Measurements from ENCODE around the gene RPIA. TPM values are rescaled to one million over a fixed set of nuclear protein-coding genes. Genes with fewer than 3 reads are reported as not detected.

The RPIA gene
- total RNA-seq, 1 donor from 2014 or later: 17.5 TPM

DNA sequence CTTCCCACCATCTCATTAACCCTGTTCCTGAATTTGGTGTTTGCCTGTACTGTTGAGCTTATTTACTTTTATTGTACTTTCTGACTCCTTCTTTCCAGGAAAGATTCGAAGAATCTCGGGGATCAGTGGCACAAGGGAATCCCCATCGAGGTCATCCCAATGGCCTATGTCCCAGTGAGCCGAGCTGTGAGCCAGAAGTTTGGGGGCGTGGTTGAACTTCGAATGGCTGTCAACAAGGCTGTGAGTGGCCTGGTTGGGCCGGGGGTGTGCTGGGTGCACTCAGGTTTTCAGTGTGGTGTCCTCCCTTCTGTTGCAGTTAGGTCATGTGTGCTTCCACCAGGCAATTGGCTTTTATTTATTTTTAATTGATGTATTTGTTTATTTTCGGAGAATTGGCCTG is 45.0 kb downstream of the RPIA start:
- H3K27ac ChIP-seq: peak overlapping the region; percentile 34
- ATAC-seq: no peak
- no peaks in the 10 kb centered on the region for H3K27me3 ChIP-seq
- TF ChIP-seq, protein P1, sequence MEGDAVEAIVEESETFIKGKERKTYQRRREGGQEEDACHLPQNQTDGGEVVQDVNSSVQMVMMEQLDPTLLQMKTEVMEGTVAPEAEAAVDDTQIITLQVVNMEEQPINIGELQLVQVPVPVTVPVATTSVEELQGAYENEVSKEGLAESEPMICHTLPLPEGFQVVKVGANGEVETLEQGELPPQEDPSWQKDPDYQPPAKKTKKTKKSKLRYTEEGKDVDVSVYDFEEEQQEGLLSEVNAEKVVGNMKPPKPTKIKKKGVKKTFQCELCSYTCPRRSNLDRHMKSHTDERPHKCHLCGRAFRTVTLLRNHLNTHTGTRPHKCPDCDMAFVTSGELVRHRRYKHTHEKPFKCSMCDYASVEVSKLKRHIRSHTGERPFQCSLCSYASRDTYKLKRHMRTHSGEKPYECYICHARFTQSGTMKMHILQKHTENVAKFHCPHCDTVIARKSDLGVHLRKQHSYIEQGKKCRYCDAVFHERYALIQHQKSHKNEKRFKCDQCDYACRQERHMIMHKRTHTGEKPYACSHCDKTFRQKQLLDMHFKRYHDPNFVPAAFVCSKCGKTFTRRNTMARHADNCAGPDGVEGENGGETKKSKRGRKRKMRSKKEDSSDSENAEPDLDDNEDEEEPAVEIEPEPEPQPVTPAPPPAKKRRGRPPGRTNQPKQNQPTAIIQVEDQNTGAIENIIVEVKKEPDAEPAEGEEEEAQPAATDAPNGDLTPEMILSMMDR (IDR thresholded peaks at IDR 0.05): no peak
- no peak overlapping the region for H3K4me3 ChIP-seq
- H3K9me3 ChIP-seq: no peaks in the 10 kb centered on the region
- H3K36me3 ChIP-seq: peaks cover 36% of the 10 kb centered on the region
- intact Hi-C loops (cut with DNase I): no loop called here
- no peak for DNase-seq
- no peaks in the 10 kb centered on the region for H3K4me1 ChIP-seq

DNA sequence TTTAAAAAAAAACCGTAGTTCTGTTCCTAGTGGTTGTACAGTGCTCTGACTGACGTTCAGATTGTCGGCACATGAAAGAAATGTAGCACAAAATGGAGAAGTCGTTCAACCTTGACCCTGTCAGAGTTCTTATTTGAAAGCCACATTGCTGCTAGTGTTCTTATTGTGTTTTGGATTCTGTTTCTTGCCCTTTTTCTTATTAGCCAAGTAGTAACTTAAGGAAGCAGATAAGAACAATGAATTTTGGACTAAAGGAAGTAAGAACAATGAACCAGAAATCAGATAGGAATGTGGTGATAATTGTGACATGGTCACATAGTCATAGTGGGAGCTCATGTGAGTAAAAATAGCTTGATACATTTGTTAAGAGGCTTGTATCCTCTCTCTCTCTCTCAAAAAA is 45.9 kb downstream of the RPIA start:
- DNase-seq: no peak
- H3K4me1 ChIP-seq: no peaks in the 10 kb centered on the region
- TF ChIP-seq, protein P1 (IDR thresholded peaks at IDR 0.05): no peak
- intact Hi-C loops (cut with DNase I): no loop called here
- no peaks in the 10 kb centered on the region for H3K27me3 ChIP-seq
- no peak for ATAC-seq
- no peak overlapping the region for H3K4me3 ChIP-seq
- no peaks in the 10 kb centered on the region for H3K9me3 ChIP-seq
- H3K27ac ChIP-seq: peak overlapping the region; percentile 34
- H3K36me3 ChIP-seq: peaks cover 36% of the 10 kb centered on the region

DNA sequence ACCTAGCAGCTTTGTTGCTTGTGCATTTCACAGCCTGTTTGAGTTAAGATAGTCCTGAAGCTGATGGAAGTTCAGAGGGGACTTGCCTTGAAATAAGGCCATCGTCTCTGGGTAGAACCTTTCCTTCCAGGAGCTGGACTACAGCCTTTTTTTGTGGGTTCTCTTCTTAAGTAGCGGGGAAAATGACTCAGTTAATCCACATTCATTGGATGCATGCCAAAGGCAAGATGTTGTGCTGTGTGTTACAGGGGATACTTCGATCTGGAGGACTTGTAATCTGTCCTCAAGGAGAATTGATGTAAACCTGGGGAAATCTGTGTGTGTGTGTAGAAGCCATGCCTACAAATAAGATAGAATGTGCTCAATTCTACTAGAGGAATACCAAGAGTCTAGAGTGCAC is 46.8 kb downstream of the RPIA start:
- intact Hi-C loops (cut with DNase I): no loop called here
- no peak for ATAC-seq
- Histone ChIP-seq H3K36me3 (peaks cover 36% of the 10 kb centered on the region), H3K9me3 (no peaks in the 10 kb centered on the region), H3K27me3 (no peaks in the 10 kb centered on the region), H3K27ac (peak overlapping the region; percentile 34), H3K4me3 (no peak overlapping the region), H3K4me1 (no peaks in the 10 kb centered on the region)
- TF ChIP-seq, protein P1 (IDR thresholded peaks at IDR 0.05): no peak
- DNase-seq: no peak

DNA sequence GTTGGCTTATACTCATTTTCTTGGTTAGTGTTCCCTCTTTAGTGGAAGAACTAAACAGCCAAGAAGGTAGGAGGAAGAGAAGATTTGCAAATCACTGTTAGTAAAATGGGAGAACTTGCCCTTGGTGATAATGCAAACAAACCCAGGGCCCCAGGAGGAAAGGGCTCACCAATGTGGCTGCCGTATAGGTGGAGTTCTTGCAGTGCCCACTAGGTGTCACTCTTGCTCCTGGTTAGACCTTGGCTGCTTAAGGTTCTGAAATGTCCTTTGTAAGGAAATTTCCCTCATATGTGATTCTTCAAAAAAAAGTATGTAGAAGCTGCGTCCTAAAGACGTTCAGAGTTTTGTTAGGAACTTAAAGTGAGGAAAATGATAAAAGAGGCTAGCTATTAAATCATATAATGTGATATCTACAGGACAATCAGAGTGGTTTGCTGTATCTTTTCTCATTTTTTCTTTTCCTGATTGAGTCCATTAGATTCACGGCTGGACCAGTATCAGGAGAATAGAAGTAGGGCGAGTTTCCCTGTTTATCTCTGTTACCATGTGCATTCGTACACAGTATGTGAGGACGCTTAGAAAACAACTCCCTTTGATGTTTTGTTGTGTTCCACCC is 48.6 kb downstream of the RPIA start:
- Histone ChIP-seq H3K27me3 (no peaks in the 10 kb centered on the region), H3K4me1 (no peaks in the 10 kb centered on the region), H3K27ac (no peak overlapping the region), H3K36me3 (peaks cover 44% of the 10 kb centered on the region), H3K9me3 (no peaks in the 10 kb centered on the region), H3K4me3 (no peak overlapping the region)
- DNase-seq (peak; percentile 66), ATAC-seq (peak; percentile 96)
- TF ChIP-seq, protein P1 (IDR thresholded peaks at IDR 0.05): peak; percentile 95
- intact Hi-C loops (cut with DNase I): no loop called here

DNA sequence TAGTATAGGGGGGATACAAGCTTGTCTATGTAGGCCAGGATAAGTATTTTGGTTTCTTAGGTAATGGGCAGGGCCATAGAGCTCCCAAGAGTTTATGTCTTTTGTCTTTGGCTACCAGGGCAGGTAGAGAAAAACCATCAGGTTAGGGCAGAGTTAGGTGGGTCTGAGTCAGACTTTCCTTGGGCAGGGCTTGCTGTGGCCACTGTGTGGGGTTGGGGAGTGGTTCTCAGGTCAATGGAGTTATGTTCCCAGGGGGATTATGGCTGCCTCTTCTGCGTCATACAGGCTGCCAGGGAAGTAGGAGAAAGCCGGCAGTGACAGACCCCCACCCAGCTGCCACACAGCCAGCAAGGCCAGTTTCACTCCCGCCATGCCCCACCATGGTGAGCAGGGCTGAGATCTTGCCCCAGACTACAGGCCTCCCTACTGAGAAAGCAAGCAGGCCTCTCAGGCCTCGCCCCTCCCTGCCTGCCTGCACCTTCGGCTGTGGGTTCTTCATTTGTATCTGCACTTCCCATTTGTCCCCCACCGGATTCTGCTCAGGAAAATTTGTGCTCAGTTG is 55.5 kb downstream of the RPIA start:
- peaks cover 74% of the 10 kb centered on the region for H3K36me3 ChIP-seq
- no peaks in the 10 kb centered on the region for H3K9me3 ChIP-seq
- no peaks in the 10 kb centered on the region for H3K4me1 ChIP-seq
- intact Hi-C loops (cut with DNase I): no loop called here
- H3K27ac ChIP-seq: no peak overlapping the region
- ATAC-seq (no peak), DNase-seq (no peak)
- H3K4me3 ChIP-seq: no peak overlapping the region
- H3K27me3 ChIP-seq: no peaks in the 10 kb centered on the region
- TF ChIP-seq, protein P1 (IDR thresholded peaks at IDR 0.05): no peak

Measured in upper lobe of right lung (tissue), 1 donor.